Activated CD4-positive, alpha-beta T cell treated with anti-CD3 and anti-CD28 coated beads, Interleukin-2, Interleukin-6, amounts not matched to agents 100 ng/mL and 50 ng/mL, durations not matched to agents 16 hours and 8 hours (primary cell): ENCODE results near the gene ZNF329.

Experiments used
- DNase-seq: peaks from one replicate; pipeline ENCODE4 v3.0.0-alpha.2; 2020

Gene ZNF329

GRCh38 chr19:58117841-58118575 lies 32.6 kb downstream of the ZNF329 start:
- DNase-seq, result no peak

- DNase-seq, result no peak
Observed at GRCh38 chr19:58108546-58108817, 42.1 kb downstream of the ZNF329 start.

- DNase-seq, result no peak
Observed at GRCh38 chr19:58107778-58108545, 42.6 kb downstream of the ZNF329 start.

DNA sequence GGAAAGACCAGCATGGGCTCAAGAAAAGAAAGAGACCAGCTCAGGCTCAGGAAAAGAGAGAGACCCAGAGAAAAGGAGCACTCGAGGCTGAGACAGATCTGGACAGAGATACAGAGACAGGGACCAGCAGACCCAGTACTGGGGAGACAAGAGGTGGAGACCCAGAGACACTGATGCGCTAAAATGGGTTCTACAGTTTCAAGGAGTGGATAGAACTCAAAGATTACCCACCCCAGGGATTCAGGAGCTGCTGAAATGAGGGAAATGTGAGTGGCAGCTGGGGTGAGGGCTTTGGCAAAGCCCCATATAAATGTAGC lies 51.9 kb downstream of the ZNF329 start:
- no peak for DNase-seq

- DNase-seq, result peak; percentile 86
Observed at GRCh38 chr19:58097781-58098681, 52.6 kb downstream of the ZNF329 start, which contains the start of gene ZSCAN18. Gene ZSCAN18 (minus strand): TSS chr19:58098231. CDS start chr19:58090267, 7,964 bp downstream.

- no peak for DNase-seq
Observed at GRCh38 chr19:58097349-58097748, 53.2 kb downstream of the ZNF329 start.

GRCh38 chr19:58096884-58097283 lies 53.7 kb downstream of the ZNF329 start:
- DNase-seq, result no peak

DNA sequence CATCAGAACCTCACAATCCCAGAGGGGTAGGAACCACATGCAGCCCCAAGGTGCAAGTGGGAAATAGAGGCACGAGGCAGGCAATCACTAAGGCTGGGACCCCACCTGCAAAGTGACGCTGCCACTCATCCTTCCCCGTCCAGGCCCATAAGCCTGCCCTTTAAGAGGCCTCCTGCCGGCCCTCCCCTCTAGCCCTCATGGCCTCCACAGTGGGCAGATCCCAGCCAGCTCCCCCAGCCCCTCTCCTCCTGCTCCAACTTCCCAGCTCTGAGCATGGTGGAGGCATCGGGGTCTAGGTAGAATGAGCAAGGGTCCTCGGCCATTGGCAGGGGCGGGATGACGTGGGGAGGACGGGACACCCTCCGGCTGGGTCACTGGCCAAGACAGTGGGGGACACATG lies 55.3 kb downstream of the ZNF329 start:
- DNase-seq, result no peak

- no peak for DNase-seq
Observed at GRCh38 chr19:58093071-58093470, 57.5 kb downstream of the ZNF329 start.

DNA sequence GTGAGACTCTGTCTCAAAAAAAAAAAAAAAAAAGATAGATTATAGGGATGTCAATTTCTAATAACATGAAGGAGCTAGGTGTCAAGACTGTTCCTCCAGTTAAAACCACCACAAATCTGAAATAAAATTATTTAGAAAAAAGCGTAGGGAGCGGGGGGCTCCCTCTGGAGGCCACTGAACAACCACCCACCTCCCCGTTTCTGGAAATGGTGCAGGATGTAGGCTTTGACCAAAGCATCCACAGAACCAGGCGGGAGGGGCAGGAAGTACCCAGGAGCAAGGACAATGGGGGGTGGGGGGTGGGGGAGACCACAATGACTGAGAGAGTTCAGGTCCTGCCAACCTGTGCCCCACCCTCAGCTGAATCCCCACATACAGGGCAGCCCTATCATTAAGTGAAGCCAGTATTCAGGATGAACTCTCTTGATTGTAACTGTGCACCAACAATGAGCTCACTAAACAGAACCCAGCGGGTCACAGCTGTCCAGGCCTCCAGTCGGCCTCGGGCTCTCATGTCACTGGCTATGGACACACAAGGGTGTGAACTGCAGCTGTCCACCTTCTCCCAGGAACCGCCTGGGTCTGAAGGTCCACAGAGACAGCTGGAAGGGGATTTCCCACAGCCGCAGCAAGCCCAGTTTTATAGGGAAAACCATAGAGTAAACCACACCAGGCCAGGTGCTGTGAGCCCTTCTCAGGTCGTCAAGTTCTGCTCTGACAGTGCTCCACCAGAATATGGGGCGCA lies 59.2 kb downstream of the ZNF329 start:
- DNase-seq, result no peak

DNA sequence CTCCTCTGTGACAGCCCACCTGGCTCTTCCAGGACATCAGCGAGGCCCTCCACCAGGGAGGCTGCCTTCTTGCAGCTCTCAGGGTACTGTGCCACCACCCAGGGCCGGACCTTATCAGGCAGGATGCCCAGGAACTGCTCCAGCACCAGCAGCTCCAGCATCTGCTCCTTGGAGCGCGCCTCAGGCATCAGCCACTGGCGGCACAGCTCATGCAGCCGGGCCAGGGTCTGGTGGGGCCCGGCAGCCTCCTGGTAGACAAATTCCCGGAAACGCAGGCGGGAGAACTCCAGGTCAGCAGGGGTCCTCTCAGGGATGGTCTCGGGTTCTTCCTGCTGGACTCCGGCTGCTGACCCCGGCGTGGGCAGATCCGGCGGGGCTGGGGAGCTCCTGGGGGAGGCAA lies 60.7 kb downstream of the ZNF329 start:
- DNase-seq, result no peak

DNA sequence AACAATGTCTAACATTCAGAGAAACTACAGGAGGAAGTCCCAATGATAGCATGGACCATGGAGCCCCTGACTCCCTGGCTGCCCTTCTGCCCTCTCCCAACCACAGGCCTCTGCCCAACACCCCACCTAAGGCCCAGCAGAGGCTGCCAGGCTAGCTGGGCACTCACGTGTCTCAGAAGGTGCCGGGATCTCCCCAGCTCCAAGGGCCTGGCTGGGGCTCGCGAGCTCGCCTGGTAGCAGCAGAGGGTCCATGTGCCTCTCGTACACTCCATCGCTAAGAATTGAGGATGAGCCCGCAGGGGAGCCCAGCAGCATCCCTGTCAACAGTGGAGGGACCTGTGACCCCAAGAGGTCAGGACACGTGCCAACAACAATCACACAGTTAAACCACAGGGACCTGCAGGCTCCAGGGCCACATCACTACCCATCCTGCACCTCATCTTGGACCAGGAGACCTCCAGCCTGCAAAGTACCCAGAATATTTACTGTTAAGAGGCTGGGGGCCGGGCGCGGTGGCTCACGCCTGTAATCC lies 62.0 kb downstream of the ZNF329 start:
- no peak for DNase-seq

- no peak for DNase-seq
Observed at GRCh38 chr19:58086825-58087710, 63.5 kb downstream of the ZNF329 start.

- no peak for DNase-seq
Observed at GRCh38 chr19:58085348-58085875, 65.2 kb downstream of the ZNF329 start.

DNA sequence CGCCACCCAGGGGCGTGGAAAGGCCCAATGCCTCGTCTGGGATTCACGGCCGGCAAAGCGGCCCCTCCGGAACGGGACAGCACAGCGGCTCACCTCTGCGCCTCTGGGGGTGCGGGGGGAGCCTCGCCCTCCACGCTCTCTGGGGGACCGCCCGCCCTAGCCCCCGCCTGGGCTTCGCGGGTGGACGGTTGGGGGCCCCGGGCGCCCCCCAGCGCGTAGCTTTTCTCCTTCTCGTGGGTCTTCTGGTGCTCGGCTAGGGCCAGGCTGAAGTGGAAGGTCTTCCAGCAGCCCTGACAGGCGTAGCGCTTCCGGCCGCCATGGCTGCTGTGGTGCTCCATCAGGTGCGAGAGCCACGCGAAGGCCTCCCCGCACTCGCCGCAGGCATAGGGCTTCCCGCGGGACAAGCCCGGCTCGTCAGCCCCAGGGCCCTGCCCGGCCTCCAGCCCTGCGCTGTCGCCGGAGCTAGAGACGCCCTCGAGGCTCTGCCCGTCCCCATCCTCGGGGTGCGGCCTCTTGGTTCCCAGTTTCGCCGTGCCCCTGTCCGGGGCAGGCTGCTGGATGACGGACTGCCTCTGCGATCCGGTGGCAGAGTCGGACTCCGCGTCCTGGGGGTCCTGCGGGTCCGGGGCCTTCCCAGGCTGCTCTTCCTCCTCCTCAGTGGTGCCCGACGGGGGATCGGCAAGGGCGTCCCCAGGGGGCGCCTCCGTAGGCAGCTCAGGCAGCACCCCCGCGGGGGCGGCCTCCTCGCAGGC lies 65.8 kb downstream of the ZNF329 start:
- DNase-seq, result no peak

- DNase-seq, result no peak
Observed at GRCh38 chr19:58083021-58083420, 67.6 kb downstream of the ZNF329 start.

- DNase-seq, result no peak
Observed at GRCh38 chr19:58079792-58080191, 70.8 kb downstream of the ZNF329 start.
